Ovary (tissue), 9 donors: ENCODE measurements around the gene KLHL5. TPM values are rescaled to one million over a fixed set of nuclear protein-coding genes. Genes with fewer than 3 reads are reported as not detected.

ENCODE experiments used
- DNase-seq, 5 donors: peaks; one replicate each; pipeline ENCODE4 v3.0.0-alpha.2; 2019 to 2020
- H3K27ac ChIP-seq, 2 donors: fragments of 200-600 bp; one replicate each; pipeline versions ENCODE4 v1.5.1 to v1.8.0; 2019 to 2022
- H3K27me3 ChIP-seq: fragments of 200-600 bp; one replicate; pipeline ENCODE4 v1.8.0; 2022
- H3K36me3 ChIP-seq: fragments of 200-600 bp; sonication (generic); one replicate; pipeline ENCODE4 v1.5.1; 2019
- H3K4me1 ChIP-seq: one replicate; pipeline ENCODE4 v1.8.1; 2013; ENCODE audit warnings: mild to moderate bottlenecking, moderate library complexity; ENCODE audit not compliant: insufficient read depth
- H3K4me3 ChIP-seq: fragments of 200-600 bp; sonication (generic); one replicate; pipeline ENCODE4 v1.5.1; 2017
- H3K9me3 ChIP-seq, 2 donors: fragments of 200-600 bp in 1 of 2; sonication (generic) in 1 of 2; one replicate each; pipeline versions ENCODE4 v1.5.1 to v1.8.1; 2013 to 2019; ENCODE audit warnings: mild to moderate bottlenecking in 1 of 2, moderate library complexity in 1 of 2
- CTCF ChIP-seq, 3 donors: fragments of 450-650 bp in 2 of 3; fragments of 200-600 bp in 1 of 3; IDR thresholded peaks; one replicate each; pipeline versions ENCODE4 v1.5.1 to v1.8.0; 2016 to 2022; ENCODE audit warnings: antibody characterized with exemption in 3 of 3, mild to moderate bottlenecking in 1 of 3
- EP300 ChIP-seq: sonication (generic); formaldehyde crosslinking; IDR thresholded peaks from one replicate; pipeline ENCODE4 v1.6.1; 2017; ENCODE audit warnings: antibody characterized with exemption
- POLR2A ChIP-seq: fragments of 450-650 bp; IDR thresholded peaks from one replicate; pipeline ENCODE4 v1.6.1; 2017; ENCODE audit warnings: antibody characterized with exemption, mild to moderate bottlenecking, moderate library complexity
- WGBS, 3 donors: extraction: QIAGEN DNeasy Blood & Tissue Kit in 1 of 3; methylation state at CpG; one replicate each; pipeline versions ENCODE4 v1.1.5 to v1.1.7; 2013 to 2017; 5-methylcytosine and 5-hydroxymethylcytosine counted together
- intact Hi-C, 4 donors: fragments of 100-400 bp; cut with DNase I; formaldehyde crosslinking; loops; one replicate each; pipeline versions ENCODE4 v1.11.0 to v1.15.1; 2022 to 2023
- polyA plus RNA-seq, 2 donors: library from polyadenylated mRNA; stranded (reverse); fragments of 200-250 nt in 1 of 2; fragments of 350-450 nt in 1 of 2; fragmentation: Illumina TruSeq in 1 of 2; extraction: RNeasy Lipid Tissue Mini Kit (QIAGEN cat#74804) in 1 of 2; gene quantifications; one replicate each; pipeline ENCODE4 v1.2.3, GENCODE V29; 2013 to 2014
- total RNA-seq, 7 donors: library from RNA; depleted of rRNA in 2 of 7; stranded (reverse); fragments of >200 nt in 2 of 7; fragmentation: NEBNext Ultra II Directional in 3 of 7; extraction: Animal tissue kit (Norgen Biotek cat#: 25700) in 3 of 7; gene quantifications; one replicate each; pipeline versions ENCODE4 v1.1.0 to v1.2.4, GENCODE V29; 2016 to 2023
- donor health status: DM: no; HTN: no; CAD: no; lungs with moderate emphysema.
- donor health status: DM: no; HTN: no; CAD: no.
- donor health status: Bipolar disorder and iron deficiency.
- donor health status: DM: yes; HTN: yes; CAD: no.
- donor health status: DM: no; HTN: no; CAD: no.
- donor health status: DM: yes; HTN: yes; CAD: no.

The KLHL5 gene
- total and polyA plus RNA-seq, 9 donors: 18.0 to 45.9 (median 34.1) TPM

- no peaks in the 10 kb centered on the region for H3K27me3 ChIP-seq
- H3K9me3 ChIP-seq: no peaks in the 10 kb centered on the region
- TF ChIP-seq CTCF (IDR thresholded peaks at IDR 0.05) (no peak), POLR2A (no peak), EP300 (no peak)
- 78 to 79% (median 79%) methylated on average over 5 of the region's 5 CpGs for WGBS, 3 donors
- no peak for DNase-seq
- no peak overlapping the region for H3K27ac ChIP-seq
- H3K36me3 ChIP-seq: no peaks in the 10 kb centered on the region
- intact Hi-C loops: no loop called here
- H3K4me3 ChIP-seq: no peak overlapping the region
- no peaks in the 10 kb centered on the region for H3K4me1 ChIP-seq
These were observed 35.3 kb downstream of the KLHL5 start for GRCh38 chr4:39097290-39097689.

GRCh38 chr4:39102297-39102696, 40.3 kb downstream of the KLHL5 start:
- WGBS, 3 donors: 82 to 90% (median 85%) methylated on average over 7 of the region's 7 CpGs
- intact Hi-C loops: no loop called here
- TF ChIP-seq CTCF (IDR thresholded peaks at IDR 0.05) (no peak), POLR2A (no peak), EP300 (no peak)
- Histone ChIP-seq H3K27ac (no peak overlapping the region), H3K27me3 (no peaks in the 10 kb centered on the region), H3K9me3 (no peaks in the 10 kb centered on the region), H3K4me3 (no peak overlapping the region), H3K4me1 (no peaks in the 10 kb centered on the region), H3K36me3 (no peaks in the 10 kb centered on the region)
- no peak for DNase-seq

GRCh38 chr4:39103291-39103690, 41.3 kb downstream of the KLHL5 start:
- no peaks in the 10 kb centered on the region for H3K9me3 ChIP-seq
- no peaks in the 10 kb centered on the region for H3K36me3 ChIP-seq
- TF ChIP-seq EP300 (no peak), POLR2A (no peak), CTCF (IDR thresholded peaks at IDR 0.05) (no peak)
- intact Hi-C loops: no loop called here
- H3K4me1 ChIP-seq: no peaks in the 10 kb centered on the region
- H3K27ac ChIP-seq: no peak overlapping the region
- 93 to 95% (median 93%) methylated on average over 6 of the region's 6 CpGs for WGBS, 3 donors
- H3K4me3 ChIP-seq: no peak overlapping the region
- H3K27me3 ChIP-seq: no peaks in the 10 kb centered on the region
- no peak for DNase-seq

GRCh38 chr4:39104255-39104654, 42.2 kb downstream of the KLHL5 start:
- no peak overlapping the region for H3K4me3 ChIP-seq
- H3K9me3 ChIP-seq: no peaks in the 10 kb centered on the region
- 94 to 98% (median 95%) methylated on average over 2 of the region's 2 CpGs for WGBS, 3 donors
- TF ChIP-seq EP300: no peak
- no peak for DNase-seq
- H3K36me3 ChIP-seq: no peaks in the 10 kb centered on the region
- H3K27ac ChIP-seq: no peak overlapping the region
- no peaks in the 10 kb centered on the region for H3K27me3 ChIP-seq
- no peaks in the 10 kb centered on the region for H3K4me1 ChIP-seq
- intact Hi-C loops: no loop called here

GRCh38 chr4:39106011-39106410, 44.0 kb downstream of the KLHL5 start:
- Histone ChIP-seq H3K27me3 (no peaks in the 10 kb centered on the region), H3K36me3 (no peaks in the 10 kb centered on the region), H3K27ac (no peak overlapping the region), H3K4me3 (no peak overlapping the region), H3K4me1 (no peaks in the 10 kb centered on the region), H3K9me3 (no peaks in the 10 kb centered on the region)
- intact Hi-C loops: no loop called here
- no peak for DNase-seq
- TF ChIP-seq CTCF (IDR thresholded peaks at IDR 0.05) (no peak), EP300 (no peak), POLR2A (no peak)
- 95 to 97% (median 97%) methylated on average over 4 of the region's 4 CpGs for WGBS, 3 donors
